ENCODE results near the gene FBN1. TPM values are rescaled to one million over a fixed set of nuclear protein-coding genes. Genes with fewer than 3 reads are reported as not detected.

Gene FBN1
- total and polyA plus RNA-seq, 4 donors: 33.3 to 249 (median 120) TPM

DNA sequence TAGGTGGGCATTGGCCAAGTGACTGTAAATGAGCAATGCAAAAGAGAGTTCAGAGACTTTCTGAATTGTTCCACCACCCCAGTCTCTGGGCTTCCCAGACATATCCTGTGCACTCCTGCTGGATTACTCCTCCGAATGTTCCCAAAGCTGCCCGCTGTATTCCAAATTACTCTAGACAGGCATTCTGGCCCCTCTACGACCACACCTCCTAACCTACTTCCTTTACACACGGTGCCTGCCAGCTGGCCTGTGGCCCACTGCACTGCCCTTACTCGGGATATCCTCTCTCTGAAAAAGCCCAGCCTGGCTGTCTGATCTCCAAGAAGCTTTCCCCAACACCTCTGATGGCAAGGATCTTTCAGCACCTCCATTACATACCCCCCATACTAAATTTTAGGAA is 247.7 kb downstream of the FBN1 start:
- Histone ChIP-seq H3K4me1 (ENCODE audit: control insufficient read depth, insufficient read depth, low read length) (peaks cover 15% of the 10 kb centered on the region), H3K27me3 (ENCODE audit: control insufficient read depth, insufficient read depth, low read length) (no peaks in the 10 kb centered on the region), H3K27ac (ENCODE audit: low read depth, low read length) (no peak overlapping the region), H3K9me3 (ENCODE audit: control insufficient read depth, insufficient read depth, low read length) (no peaks in the 10 kb centered on the region), H3K36me3 (ENCODE audit: control insufficient read depth, insufficient read depth, low read length) (no peaks in the 10 kb centered on the region), H3K4me3 (ENCODE audit: low read depth, low read length) (no peak overlapping the region)
- 47% methylated on average over 5 of the region's 5 CpGs for WGBS (ENCODE audit: insufficient coverage)
- DNase-seq (ENCODE audit: low read depth in 4 of 6, low spot score in 6 of 6): no peak

DNA sequence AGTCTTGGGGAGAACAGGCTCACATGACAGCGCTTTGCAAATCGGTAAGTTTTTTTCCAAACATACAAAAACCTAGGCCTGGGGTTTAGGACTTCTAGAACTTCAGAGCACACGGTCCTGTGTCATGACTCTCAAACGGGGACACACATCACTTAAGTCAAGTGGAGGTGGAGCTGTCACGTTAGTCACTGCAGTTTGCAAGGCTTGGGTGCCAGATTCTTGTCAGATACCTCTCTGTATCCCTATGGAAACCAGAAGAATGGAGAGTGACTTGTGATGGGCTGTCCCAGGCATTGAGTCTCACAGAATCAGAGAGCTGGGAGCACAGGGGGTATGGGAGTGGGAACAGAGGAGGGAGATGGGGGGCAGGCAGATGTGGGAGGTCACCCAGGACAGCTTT is 249.5 kb downstream of the FBN1 start:
- no peak for DNase-seq (ENCODE audit: low read depth in 4 of 6, low spot score in 6 of 6)
- Histone ChIP-seq H3K27me3 (ENCODE audit: control insufficient read depth, insufficient read depth, low read length) (no peaks in the 10 kb centered on the region), H3K4me3 (ENCODE audit: low read depth, low read length) (no peak overlapping the region), H3K9me3 (ENCODE audit: control insufficient read depth, insufficient read depth, low read length) (no peaks in the 10 kb centered on the region), H3K4me1 (ENCODE audit: control insufficient read depth, insufficient read depth, low read length) (peaks cover 15% of the 10 kb centered on the region), H3K36me3 (ENCODE audit: control insufficient read depth, insufficient read depth, low read length) (no peaks in the 10 kb centered on the region), H3K27ac (ENCODE audit: low read depth, low read length) (no peak overlapping the region)
- WGBS (ENCODE audit: insufficient coverage): 47% methylated on average over 3 of the region's 5 CpGs

DNA sequence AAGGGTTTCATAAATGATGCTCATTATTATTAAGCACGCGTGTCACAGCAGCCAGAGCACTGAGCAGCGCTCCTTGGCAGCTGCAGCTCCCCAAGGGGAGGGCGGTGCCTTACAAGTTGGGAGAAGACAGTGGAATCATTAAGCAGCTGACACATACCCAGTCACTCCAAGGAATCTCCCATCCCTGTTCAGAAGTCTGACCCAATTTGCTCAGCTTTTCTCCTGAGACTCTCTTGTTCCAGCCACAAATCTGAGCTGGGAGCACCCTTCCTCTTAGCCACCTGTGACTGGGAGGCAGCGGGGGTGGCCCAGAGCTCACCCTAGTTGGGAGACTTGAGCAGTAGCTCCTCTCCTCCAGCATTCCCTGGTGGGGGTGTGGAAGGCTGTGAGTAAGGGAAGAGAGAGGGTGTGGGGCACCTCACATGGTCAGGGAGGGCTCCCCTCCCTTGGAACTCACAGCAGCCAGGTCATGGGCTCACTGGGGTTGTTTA is 249.9 kb downstream of the FBN1 start:
- Histone ChIP-seq H3K36me3 (ENCODE audit: control insufficient read depth, insufficient read depth, low read length) (no peaks in the 10 kb centered on the region), H3K27ac (ENCODE audit: low read depth, low read length) (peak overlapping the region; percentile 15)

DNA sequence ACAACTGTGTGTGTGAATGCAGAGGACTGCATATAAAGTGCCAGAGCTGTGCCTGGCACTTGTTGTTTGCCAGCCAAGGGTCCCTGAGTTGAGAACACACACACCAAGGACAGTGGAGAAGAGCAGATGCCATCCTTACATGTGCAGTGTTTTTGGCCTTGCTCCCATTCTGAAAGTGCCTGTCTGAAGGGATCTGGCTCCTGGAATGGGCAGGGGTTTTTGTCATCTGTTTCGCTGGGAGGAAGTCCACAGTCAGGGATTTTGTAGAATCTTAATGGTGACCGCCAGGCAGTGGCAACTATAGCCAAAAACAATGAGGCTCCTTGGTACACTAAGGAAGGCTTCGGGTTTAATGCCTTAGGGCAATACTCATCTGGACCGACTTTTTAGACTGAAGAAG is 250.5 kb downstream of the FBN1 start:
- Histone ChIP-seq H3K27ac (ENCODE audit: low read depth, low read length) (no peak overlapping the region), H3K36me3 (ENCODE audit: control insufficient read depth, insufficient read depth, low read length) (no peaks in the 10 kb centered on the region), H3K4me1 (ENCODE audit: control insufficient read depth, insufficient read depth, low read length) (peaks cover 15% of the 10 kb centered on the region), H3K9me3 (ENCODE audit: control insufficient read depth, insufficient read depth, low read length) (no peaks in the 10 kb centered on the region), H3K27me3 (ENCODE audit: control insufficient read depth, insufficient read depth, low read length) (no peaks in the 10 kb centered on the region), H3K4me3 (ENCODE audit: low read depth, low read length) (no peak overlapping the region)
- 54% methylated on average over 3 of the region's 4 CpGs for WGBS (ENCODE audit: insufficient coverage)
- peak in 1 of 6 donors; percentile 48 for DNase-seq (ENCODE audit: low read depth in 4 of 6, low spot score in 6 of 6)

More for the DNA sequence above, 249.9 kb downstream of the FBN1 start:
- WGBS (ENCODE audit: insufficient coverage): no CpG with 5 or more reads among the region's 5 CpGs
- H3K4me3 ChIP-seq (ENCODE audit: low read depth, low read length): no peak overlapping the region
- DNase-seq (ENCODE audit: low read depth in 4 of 6, low spot score in 6 of 6): peak in 2 of 6 donors; percentile 23 to 38
- no peaks in the 10 kb centered on the region for H3K27me3 ChIP-seq (ENCODE audit: control insufficient read depth, insufficient read depth, low read length)
- no peaks in the 10 kb centered on the region for H3K9me3 ChIP-seq (ENCODE audit: control insufficient read depth, insufficient read depth, low read length)
- H3K4me1 ChIP-seq (ENCODE audit: control insufficient read depth, insufficient read depth, low read length): peaks cover 15% of the 10 kb centered on the region

DNA sequence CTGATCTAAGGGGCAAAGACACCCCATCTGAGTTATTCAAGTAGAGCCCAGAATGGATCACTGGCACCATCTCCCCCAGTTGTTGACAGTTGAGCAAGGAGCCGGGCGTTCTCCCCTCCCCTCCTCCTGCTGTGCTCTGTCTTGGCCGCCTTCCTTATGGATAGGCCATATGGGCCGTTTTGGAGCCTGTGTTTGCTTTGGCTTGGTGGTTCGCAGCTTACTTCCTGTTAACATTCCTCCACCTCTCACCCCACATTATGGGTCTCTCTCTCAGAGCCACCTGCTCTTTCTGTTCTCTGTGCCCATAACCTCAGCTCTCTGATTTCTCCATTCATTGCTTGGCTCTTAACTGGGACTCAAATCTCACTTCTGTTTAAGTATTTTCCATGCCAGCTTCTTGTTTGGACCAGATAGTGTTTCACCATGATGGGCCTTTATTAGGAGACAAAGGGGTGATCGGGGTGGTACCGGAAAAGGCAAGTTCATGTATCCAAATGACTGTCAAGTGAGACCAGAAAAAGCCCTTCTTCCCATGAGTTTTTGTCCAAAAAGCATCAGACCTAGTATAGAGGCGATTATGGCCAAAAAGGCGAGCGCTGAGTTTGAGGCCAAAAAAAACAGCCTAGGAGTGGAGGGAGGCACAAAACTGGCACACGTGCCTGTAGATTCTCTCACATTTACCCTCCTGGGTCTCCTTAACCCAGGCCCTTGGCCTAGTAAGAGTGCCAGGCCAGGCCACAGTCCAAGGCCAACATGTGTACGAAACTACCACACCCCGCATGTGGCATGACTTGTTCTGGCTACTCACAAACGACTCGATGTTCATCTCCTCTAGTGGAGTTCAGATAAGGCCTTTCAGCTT is 251.6 kb downstream of the FBN1 start:
- Histone ChIP-seq H3K4me3 (ENCODE audit: low read depth, low read length) (no peak overlapping the region), H3K27ac (ENCODE audit: low read depth, low read length) (peak overlapping the region; percentile 37), H3K36me3 (ENCODE audit: control insufficient read depth, insufficient read depth, low read length) (no peaks in the 10 kb centered on the region), H3K9me3 (ENCODE audit: control insufficient read depth, insufficient read depth, low read length) (no peaks in the 10 kb centered on the region), H3K27me3 (ENCODE audit: control insufficient read depth, insufficient read depth, low read length) (no peaks in the 10 kb centered on the region), H3K4me1 (ENCODE audit: control insufficient read depth, insufficient read depth, low read length) (peaks cover 15% of the 10 kb centered on the region)
- 77% methylated on average over 12 of the region's 15 CpGs for WGBS (ENCODE audit: insufficient coverage)
- DNase-seq (ENCODE audit: low read depth in 4 of 6, low spot score in 6 of 6): peak in 2 of 6 donors; percentile 6 to 88

DNA sequence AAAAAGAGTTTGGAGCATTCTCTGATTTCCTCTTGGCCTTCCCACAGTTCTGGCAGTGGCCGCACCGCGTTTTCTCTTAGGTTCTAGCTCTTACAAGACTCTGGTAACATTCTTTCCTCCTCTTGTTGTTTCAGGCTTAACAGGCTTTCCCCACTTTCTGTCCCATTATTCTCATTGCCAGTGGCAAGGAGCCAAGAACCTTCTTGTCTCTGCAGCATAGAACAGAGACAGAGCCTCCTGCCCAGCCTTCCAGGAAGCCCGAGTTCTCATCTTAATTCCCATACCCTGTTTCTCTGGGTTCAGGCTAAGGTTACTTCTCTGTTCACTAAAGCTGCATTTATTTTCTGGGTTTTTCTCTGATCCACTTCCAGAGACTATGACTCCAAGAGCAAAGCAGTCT is 253.2 kb downstream of the FBN1 start:
- Histone ChIP-seq H3K4me3 (ENCODE audit: low read depth, low read length) (no peak overlapping the region), H3K9me3 (ENCODE audit: control insufficient read depth, insufficient read depth, low read length) (no peaks in the 10 kb centered on the region), H3K4me1 (ENCODE audit: control insufficient read depth, insufficient read depth, low read length) (peaks cover 13% of the 10 kb centered on the region), H3K27ac (ENCODE audit: low read depth, low read length) (peak overlapping the region; percentile 33), H3K36me3 (ENCODE audit: control insufficient read depth, insufficient read depth, low read length) (no peaks in the 10 kb centered on the region), H3K27me3 (ENCODE audit: control insufficient read depth, insufficient read depth, low read length) (no peaks in the 10 kb centered on the region)
- peak in 3 of 6 donors; percentile 22 to 71 (median 31) for DNase-seq (ENCODE audit: low read depth in 4 of 6, low spot score in 6 of 6)
- WGBS (ENCODE audit: insufficient coverage): 45% methylated on average over 1 of the region's 4 CpGs

DNA sequence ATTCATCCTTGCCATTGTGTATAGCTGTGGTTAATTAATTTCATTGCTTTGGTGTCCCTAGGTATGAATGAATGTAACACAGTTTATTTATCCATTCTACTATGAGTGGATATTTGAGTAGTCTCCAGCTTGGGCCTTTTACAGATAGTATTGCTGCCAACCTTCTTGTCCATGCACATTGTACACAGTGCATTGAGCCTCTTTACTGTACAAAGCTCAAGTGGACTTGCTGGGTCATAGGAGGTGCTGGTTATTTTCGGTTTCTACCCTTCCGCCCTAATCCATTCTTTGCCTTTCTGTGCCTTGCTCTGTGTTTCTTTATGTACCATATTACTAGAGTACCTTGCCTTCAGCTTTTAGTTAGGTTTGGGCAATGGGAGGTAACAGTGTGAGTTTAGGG is 253.6 kb downstream of the FBN1 start:
- Histone ChIP-seq H3K9me3 (ENCODE audit: control insufficient read depth, insufficient read depth, low read length) (no peaks in the 10 kb centered on the region), H3K36me3 (ENCODE audit: control insufficient read depth, insufficient read depth, low read length) (no peaks in the 10 kb centered on the region), H3K27ac (ENCODE audit: low read depth, low read length) (no peak overlapping the region), H3K27me3 (ENCODE audit: control insufficient read depth, insufficient read depth, low read length) (no peaks in the 10 kb centered on the region), H3K4me1 (ENCODE audit: control insufficient read depth, insufficient read depth, low read length) (peaks cover 13% of the 10 kb centered on the region), H3K4me3 (ENCODE audit: low read depth, low read length) (no peak overlapping the region)
- WGBS (ENCODE audit: insufficient coverage): no CpG with 5 or more reads among the region's 2 CpGs
- DNase-seq (ENCODE audit: low read depth in 4 of 6, low spot score in 6 of 6): no peak

DNA sequence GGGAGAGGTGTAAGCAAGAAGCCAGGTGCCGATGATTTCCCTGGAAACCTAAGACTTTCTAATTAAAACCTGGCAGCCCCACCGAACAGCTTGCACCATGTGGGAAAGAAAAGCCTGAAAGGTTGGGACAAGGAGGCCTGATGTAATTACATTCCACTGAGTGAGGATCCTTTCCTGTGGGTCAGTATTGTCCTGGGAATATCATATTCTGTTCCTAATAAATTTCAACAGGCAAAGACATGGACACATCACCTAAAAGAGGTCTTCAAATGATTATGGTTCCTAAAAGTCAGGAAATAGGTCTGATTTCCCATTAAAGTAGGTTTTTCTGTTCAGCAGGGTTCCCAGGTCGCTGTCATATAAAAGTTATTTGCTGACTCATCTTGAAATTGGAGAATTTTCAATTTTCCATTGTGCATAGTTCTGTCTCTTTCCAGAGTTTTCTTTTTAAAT is 255.8 kb downstream of the FBN1 start:
- Histone ChIP-seq H3K36me3 (ENCODE audit: control insufficient read depth, insufficient read depth, low read length) (no peaks in the 10 kb centered on the region), H3K27ac (ENCODE audit: low read depth, low read length) (no peak overlapping the region), H3K4me3 (ENCODE audit: low read depth, low read length) (no peak overlapping the region), H3K9me3 (ENCODE audit: control insufficient read depth, insufficient read depth, low read length) (no peaks in the 10 kb centered on the region), H3K4me1 (ENCODE audit: control insufficient read depth, insufficient read depth, low read length) (peaks cover 3% of the 10 kb centered on the region), H3K27me3 (ENCODE audit: control insufficient read depth, insufficient read depth, low read length) (no peaks in the 10 kb centered on the region)
- DNase-seq (ENCODE audit: low read depth in 4 of 6, low spot score in 6 of 6): peak in 1 of 6 donors; percentile 46
- WGBS (ENCODE audit: insufficient coverage): 100% methylated on average over 1 of the region's 3 CpGs

DNA sequence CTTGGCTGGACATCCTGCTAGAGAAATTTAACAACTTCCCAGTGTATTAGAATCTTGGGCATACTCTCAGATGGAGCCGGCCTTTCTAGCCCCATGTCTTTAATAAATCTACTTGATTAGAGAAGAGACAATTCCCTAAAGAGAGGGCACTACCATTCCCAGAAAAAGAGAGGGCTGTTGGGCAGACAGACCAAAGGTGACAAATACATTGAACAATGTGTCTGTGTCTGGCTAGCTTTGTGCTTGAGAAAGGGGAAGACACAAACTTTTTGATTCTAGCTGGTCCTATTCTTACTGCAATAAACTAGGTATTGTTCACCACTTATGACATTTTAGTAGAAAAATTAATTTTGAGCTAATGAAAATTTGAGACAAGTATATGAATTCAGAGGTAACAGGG is 256.6 kb downstream of the FBN1 start:
- no peaks in the 10 kb centered on the region for H3K9me3 ChIP-seq (ENCODE audit: control insufficient read depth, insufficient read depth, low read length)
- H3K4me3 ChIP-seq (ENCODE audit: low read depth, low read length): no peak overlapping the region
- peaks cover 3% of the 10 kb centered on the region for H3K4me1 ChIP-seq (ENCODE audit: control insufficient read depth, insufficient read depth, low read length)
- no peaks in the 10 kb centered on the region for H3K36me3 ChIP-seq (ENCODE audit: control insufficient read depth, insufficient read depth, low read length)
- DNase-seq (ENCODE audit: low read depth in 4 of 6, low spot score in 6 of 6): no peak
- H3K27ac ChIP-seq (ENCODE audit: low read depth, low read length): no peak overlapping the region
- no CpG with 5 or more reads among the region's 1 CpG for WGBS (ENCODE audit: insufficient coverage)
- no peaks in the 10 kb centered on the region for H3K27me3 ChIP-seq (ENCODE audit: control insufficient read depth, insufficient read depth, low read length)

All from spinal cord (tissue), 10 donors.